Muscle of leg (tissue), 11 donors: ENCODE results near the gene ADAMTS12. TPM values are rescaled to one million over a fixed set of nuclear protein-coding genes. Genes with fewer than 3 reads are reported as not detected.
"Not testable (repeated sequence)": the region's sequence is repeated elsewhere in the genome, so short reads cannot be mapped to it uniquely, and the experiment has no call there.

Experiments
- DNase-seq: peaks from one replicate; pipeline ENCODE4 v3.0.0; 2013
- H3K27ac ChIP-seq: one replicate; pipeline ENCODE4 v1.5.1; 2013; ENCODE audit warnings: mild to moderate bottlenecking, low read length, control low read depth
- H3K27me3 ChIP-seq: one replicate; pipeline ENCODE4 v1.6.1; 2013; ENCODE audit warnings: low read length; ENCODE audit not compliant: control insufficient read depth, insufficient read depth
- H3K36me3 ChIP-seq: one replicate; pipeline ENCODE4 v1.6.1; 2013; ENCODE audit warnings: low read length; ENCODE audit not compliant: control insufficient read depth, insufficient read depth
- H3K4me1 ChIP-seq: one replicate; pipeline ENCODE4 v1.6.1; 2013; ENCODE audit warnings: low read length; ENCODE audit not compliant: control insufficient read depth, insufficient read depth
- H3K4me3 ChIP-seq: one replicate; pipeline ENCODE4 v1.5.1; 2013; ENCODE audit warnings: low read length, control low read depth
- H3K9me3 ChIP-seq: replicated peaks from 2 replicates; pipeline ENCODE4 v1.6.1; 2013; ENCODE audit warnings: low read depth, low read length; ENCODE audit not compliant: control insufficient read depth
- WGBS: methylation state at CpG from one replicate; pipeline ENCODE4 v1.1.5; 2013; ENCODE audit warnings: missing lambda C conversion rate; ENCODE audit not compliant: insufficient coverage; 5-methylcytosine and 5-hydroxymethylcytosine counted together
- polyA plus RNA-seq, 8 donors: library from polyadenylated mRNA; unstranded; fragments of 120-200 nt; gene quantifications; one replicate each; pipeline versions ENCODE4 v1.2.1 to v1.2.3, GENCODE V29; 2013; ENCODE audit warnings: inconsistent platforms in 1 of 8, low replicate concordance in 1 of 8; ENCODE audit not compliant: insufficient read length in 8 of 8, insufficient read depth in 1 of 8
- total RNA-seq: library from RNA; stranded (reverse); fragments of 120-200 nt; gene quantifications from one replicate; pipeline ENCODE4 v1.2.4, GENCODE V29; 2013

The ADAMTS12 gene
- total and polyA plus RNA-seq, 9 donors, result 14.8 to 35.1 (median 22.8) TPM

DNA sequence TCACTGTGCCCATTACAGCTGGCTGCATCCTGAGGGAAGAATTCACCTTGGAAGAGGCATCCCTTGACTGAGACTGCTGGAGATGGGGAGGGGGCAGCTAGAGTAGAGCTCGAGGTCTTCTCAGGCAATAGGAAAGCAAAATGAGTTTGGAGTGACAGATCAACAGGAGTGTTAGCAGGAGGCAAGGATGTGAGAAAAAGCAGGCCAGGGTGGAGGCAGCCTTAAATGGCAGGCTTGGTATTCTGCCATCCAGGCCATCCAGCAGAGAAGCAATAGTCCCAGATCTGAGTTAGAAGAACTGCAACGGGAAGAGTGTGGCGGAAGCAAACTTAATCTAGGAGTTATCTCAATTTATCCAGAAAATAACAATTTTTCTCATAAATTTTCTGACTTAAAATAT is 6.1 kb downstream of the ADAMTS12 start:
- no peak for DNase-seq
- WGBS, result 86% methylated on average over 1 of the region's 3 CpGs
- no peaks in the 10 kb centered on the region for H3K27me3 ChIP-seq
- no peaks in the 10 kb centered on the region for H3K9me3 ChIP-seq
- no peak overlapping the region for H3K27ac ChIP-seq
- H3K4me3 ChIP-seq, result no peak overlapping the region
- peaks cover 3% of the 10 kb centered on the region for H3K36me3 ChIP-seq
- H3K4me1 ChIP-seq, result no peaks in the 10 kb centered on the region

DNA sequence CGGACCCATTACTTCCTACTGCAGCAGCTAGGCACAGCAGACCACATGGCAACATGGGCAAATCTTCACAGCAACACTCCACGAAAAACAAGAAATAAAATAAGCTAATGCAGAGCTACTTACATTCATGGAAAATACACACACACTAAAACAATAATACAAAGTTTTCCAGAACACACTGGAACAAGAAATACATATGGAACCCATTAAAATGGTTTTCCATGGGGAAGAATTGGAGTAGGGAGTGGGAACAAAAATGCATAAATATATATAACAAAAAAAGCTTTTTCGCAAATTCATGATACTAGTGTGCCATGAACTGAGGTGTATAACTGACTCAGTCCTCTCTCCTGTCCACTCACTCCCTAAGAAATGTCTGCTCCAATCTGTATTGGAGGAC is 8.3 kb downstream of the ADAMTS12 start:
- Histone ChIP-seq H3K9me3 (no peaks in the 10 kb centered on the region), H3K27ac (peak overlapping the region; percentile 50), H3K4me3 (no peak overlapping the region), H3K27me3 (no peaks in the 10 kb centered on the region), H3K4me1 (no peaks in the 10 kb centered on the region), H3K36me3 (peaks cover 3% of the 10 kb centered on the region)
- 29% methylated on average over 1 of the region's 3 CpGs for WGBS
- DNase-seq, result peak; percentile 90

DNA sequence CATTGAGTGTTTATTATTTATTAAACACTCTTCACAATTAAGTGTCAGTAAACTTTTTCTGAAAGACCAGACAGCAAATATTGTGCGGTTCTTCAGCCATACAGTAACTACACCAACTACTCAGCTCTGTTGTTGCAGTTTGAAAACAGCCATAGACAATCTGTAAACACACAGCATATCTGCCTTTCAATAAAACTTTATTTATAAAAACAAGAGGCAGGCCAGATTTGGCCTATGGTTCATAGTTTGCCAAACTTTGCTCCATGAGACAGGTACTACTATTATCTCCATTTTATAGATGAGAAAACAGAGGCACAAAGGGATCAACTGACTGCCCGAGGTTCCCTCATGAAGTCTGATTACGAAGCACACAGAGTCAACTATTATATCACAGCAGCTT is 11.5 kb downstream of the ADAMTS12 start:
- no peaks in the 10 kb centered on the region for H3K27me3 ChIP-seq
- WGBS, result 100% methylated on average over 2 of the region's 3 CpGs
- H3K9me3 ChIP-seq, result peaks cover 2% of the 10 kb centered on the region
- H3K4me3 ChIP-seq, result no peak overlapping the region
- peaks cover 3% of the 10 kb centered on the region for H3K36me3 ChIP-seq
- DNase-seq, result no peak
- H3K4me1 ChIP-seq, result no peaks in the 10 kb centered on the region
- no peak overlapping the region for H3K27ac ChIP-seq

DNA sequence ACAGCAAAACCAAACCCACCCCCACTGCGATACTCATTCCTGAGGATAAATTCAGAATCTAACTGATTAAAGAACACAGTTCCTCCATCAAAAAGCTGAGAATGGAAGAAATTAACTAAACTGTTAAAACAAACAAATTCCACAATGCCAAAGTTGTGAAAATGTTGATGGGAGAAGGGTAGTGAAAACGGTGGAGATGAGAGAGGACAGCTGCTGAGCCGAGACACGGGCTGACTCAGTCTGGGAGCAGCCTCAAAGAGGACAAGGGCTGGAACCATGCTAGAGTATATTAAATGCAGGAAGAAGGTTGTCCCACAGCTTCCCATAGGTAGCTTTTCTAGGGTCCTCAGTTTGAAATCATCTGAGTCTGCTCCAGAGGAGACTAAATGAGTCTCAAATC is 14.3 kb downstream of the ADAMTS12 start:
- DNase-seq, result no peak
- Histone ChIP-seq H3K4me3 (no peak overlapping the region), H3K4me1 (no peaks in the 10 kb centered on the region), H3K36me3 (peaks cover 3% of the 10 kb centered on the region), H3K9me3 (peaks cover 2% of the 10 kb centered on the region), H3K27me3 (no peaks in the 10 kb centered on the region), H3K27ac (no peak overlapping the region)
- WGBS, result 56% methylated on average over 3 of the region's 4 CpGs

DNA sequence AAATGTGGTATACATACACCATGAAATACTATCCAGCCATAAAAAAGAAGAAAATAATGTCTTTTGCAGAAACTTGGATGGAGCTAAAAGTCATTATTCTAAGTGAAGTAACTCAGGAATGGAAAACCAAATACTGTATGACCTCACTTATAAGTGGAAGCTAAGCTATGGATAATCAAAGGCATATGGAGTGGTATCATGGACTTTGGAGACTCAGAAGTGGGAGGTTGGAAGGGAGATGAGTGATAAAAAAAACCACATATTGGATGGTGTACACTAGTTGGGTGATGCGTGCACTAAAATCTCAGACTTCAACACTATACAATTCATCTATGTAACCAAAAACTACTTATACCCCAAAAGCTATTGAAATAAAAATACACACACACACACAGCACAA is 24.5 kb downstream of the ADAMTS12 start:
- peaks cover 17% of the 10 kb centered on the region for H3K9me3 ChIP-seq
- WGBS, result no CpG with 5 or more reads among the region's 1 CpG

DNA sequence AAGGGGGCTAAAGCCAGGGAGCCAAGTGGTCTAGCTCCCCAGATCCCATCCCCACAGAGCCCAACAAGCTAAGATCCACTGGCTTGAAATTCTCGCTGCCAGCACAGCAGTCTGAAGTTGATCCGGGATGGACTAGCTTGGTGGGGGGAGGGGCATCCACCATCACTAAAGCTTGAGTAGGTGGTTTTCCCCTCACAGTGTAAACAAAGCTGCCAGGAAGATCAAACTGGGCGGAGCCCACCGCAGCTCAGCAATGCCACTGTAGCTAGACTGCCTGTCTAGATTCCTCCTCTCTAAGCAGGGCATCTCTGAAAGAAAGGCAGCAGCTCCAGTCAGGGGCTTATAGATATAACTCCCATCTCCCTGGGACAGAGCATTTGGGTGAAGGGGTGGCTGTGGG is 32.6 kb downstream of the ADAMTS12 start:
- not testable (repeated sequence) for H3K36me3 ChIP-seq, DNase-seq, H3K9me3 ChIP-seq, H3K4me1 ChIP-seq, H3K4me3 ChIP-seq, H3K27ac ChIP-seq, H3K27me3 ChIP-seq
- WGBS, result 60% methylated on average over 1 of the region's 4 CpGs

More for the DNA sequence above, 24.5 kb downstream of the ADAMTS12 start:
- Histone ChIP-seq H3K4me3 (no peak overlapping the region), H3K4me1 (no peaks in the 10 kb centered on the region), H3K27me3 (no peaks in the 10 kb centered on the region), H3K27ac (no peak overlapping the region), H3K36me3 (no peaks in the 10 kb centered on the region)
- DNase-seq, result no peak

DNA sequence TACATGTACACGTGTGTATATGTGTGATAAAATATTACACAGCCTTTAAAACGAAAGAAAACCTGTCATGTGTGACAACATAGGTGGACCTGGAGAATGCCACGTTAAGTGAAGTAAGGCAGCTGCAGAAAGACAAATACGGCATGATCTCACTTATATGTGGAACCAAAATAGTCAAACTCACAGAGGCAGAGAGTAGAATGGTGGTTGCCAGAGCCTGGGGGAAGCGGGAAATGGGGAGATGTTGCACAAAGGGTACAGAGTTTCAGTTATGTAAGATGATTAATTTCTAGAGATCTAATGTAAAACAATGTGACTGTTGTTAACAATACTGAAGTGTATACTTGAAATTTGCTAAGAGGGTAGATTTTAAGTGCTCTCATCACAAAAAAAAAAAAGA is 34.8 kb downstream of the ADAMTS12 start:
- no peaks in the 10 kb centered on the region for H3K9me3 ChIP-seq
- H3K36me3 ChIP-seq, result no peaks in the 10 kb centered on the region
- no peak overlapping the region for H3K4me3 ChIP-seq
- no peak for DNase-seq
- H3K27ac ChIP-seq, result no peak overlapping the region
- H3K27me3 ChIP-seq, result no peaks in the 10 kb centered on the region
- 94% methylated on average over 4 of the region's 5 CpGs for WGBS
- peaks cover 6% of the 10 kb centered on the region for H3K4me1 ChIP-seq

DNA sequence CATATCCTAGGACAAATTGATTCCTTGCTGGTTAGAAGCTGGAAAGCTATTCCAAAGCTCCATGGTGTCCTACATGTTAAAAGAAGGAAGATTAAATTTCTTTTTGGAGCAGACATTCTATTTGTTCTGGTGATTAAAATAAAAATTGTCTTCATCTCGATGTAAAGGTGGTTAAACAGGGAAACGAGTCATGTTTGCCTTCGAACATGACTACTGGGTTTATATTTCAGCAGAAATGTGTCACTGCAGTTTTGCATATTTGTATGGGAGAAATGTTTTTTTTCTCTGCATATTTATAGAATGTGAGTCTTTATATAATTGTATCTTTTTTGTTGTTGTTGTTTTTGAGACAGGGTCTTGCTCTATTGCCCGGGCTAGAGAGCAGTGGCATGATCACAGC is 36.4 kb downstream of the ADAMTS12 start:
- no peak for DNase-seq
- Histone ChIP-seq H3K9me3 (no peaks in the 10 kb centered on the region), H3K4me1 (peaks cover 6% of the 10 kb centered on the region), H3K36me3 (no peaks in the 10 kb centered on the region), H3K4me3 (no peak overlapping the region), H3K27ac (no peak overlapping the region), H3K27me3 (no peaks in the 10 kb centered on the region)
- no CpG with 5 or more reads among the region's 4 CpGs for WGBS

DNA sequence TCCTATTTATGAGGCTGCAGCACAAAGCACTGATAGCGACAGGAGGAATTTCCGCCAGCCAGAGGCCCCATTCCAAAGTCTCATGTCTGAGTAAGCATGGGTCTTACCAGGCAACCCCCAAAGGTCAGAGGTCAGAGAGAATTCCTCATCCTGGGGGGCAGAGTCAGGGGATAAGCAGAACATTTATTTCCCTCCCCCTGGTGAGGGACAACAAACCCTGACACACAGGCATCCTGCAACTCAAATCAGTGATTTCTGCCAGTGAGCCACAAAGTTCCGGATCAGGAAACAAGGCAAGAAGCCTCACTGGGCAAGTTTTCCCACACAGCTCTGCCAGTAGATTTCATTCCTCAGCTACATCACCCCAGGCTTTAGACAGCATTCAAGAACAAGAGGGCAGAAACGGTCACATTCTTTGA is 37.0 kb downstream of the ADAMTS12 start:
- WGBS, result 40% methylated on average over 2 of the region's 4 CpGs
- peak; percentile 46 for DNase-seq
- H3K27ac ChIP-seq, result no peak overlapping the region
- no peaks in the 10 kb centered on the region for H3K9me3 ChIP-seq
- no peaks in the 10 kb centered on the region for H3K36me3 ChIP-seq
- no peak overlapping the region for H3K4me3 ChIP-seq
- H3K27me3 ChIP-seq, result no peaks in the 10 kb centered on the region
- H3K4me1 ChIP-seq, result peaks cover 6% of the 10 kb centered on the region

DNA sequence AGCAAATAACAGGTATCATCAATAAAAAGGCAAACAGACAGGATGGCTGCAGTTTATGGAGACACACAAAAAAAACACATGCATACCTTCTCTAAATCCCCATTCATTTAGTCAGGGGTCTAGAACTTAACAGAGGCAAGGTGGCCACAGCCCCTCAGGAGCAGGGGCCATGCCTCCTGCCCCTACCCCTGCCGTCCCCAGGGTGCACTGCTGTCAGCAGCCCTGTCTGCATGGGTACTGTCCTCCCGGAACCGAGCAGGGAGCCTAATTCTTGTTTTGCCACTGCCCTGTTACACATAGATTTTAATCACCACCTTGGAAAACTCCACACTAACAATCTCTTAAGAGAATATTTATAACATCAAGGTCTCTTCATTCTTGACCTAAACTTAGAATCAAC is 39.0 kb downstream of the ADAMTS12 start:
- Histone ChIP-seq H3K27me3 (no peaks in the 10 kb centered on the region), H3K9me3 (no peaks in the 10 kb centered on the region), H3K4me3 (no peak overlapping the region), H3K36me3 (no peaks in the 10 kb centered on the region), H3K27ac (no peak overlapping the region), H3K4me1 (peaks cover 6% of the 10 kb centered on the region)
- DNase-seq, result no peak
- 96% methylated on average over 3 of the region's 3 CpGs for WGBS

DNA sequence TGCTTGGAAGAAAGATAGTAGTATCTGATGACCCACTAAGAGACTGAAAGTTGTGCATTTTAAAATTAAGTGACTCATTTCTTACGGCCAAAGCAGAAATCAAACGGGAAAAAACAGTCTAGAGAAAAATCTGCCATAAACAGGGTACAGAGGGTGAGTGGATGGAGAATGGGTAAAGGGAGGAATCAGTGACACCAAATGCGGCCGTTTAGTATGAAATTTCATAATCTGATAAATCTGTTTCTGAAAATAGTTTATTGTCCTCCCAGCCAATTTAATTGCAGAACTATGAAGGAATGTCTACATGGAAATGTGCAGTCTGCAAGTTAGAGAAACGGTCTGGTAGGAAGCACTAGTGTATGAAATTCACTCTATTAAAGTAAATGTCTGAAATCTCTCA is 39.5 kb downstream of the ADAMTS12 start:
- WGBS, result 65% methylated on average over 2 of the region's 5 CpGs
- no peak overlapping the region for H3K27ac ChIP-seq
- no peaks in the 10 kb centered on the region for H3K9me3 ChIP-seq
- H3K27me3 ChIP-seq, result no peaks in the 10 kb centered on the region
- peak; percentile 73 for DNase-seq
- no peak overlapping the region for H3K4me3 ChIP-seq
- peaks cover 6% of the 10 kb centered on the region for H3K4me1 ChIP-seq
- H3K36me3 ChIP-seq, result no peaks in the 10 kb centered on the region
